ENCODE results near the gene RPL21.

- TF ChIP-seq POLR2AphosphoS5 (IDR thresholded peaks at IDR 0.05; ENCODE audit: borderline replicate concordance, low read depth, low read length), result no peak
- no peak for TF ChIP-seq EZH2 (IDR thresholded peaks at IDR 0.05)
- no peak for TF ChIP-seq FOXP2 (optimal IDR thresholded peaks at IDR 0.05; ENCODE audit: control extremely low read depth, extremely low read length, insufficient read depth)
Measured at GRCh38 chr13:27290715-27291114, 39.4 kb downstream of the RPL21 start.
